ENCODE results near the gene TASP1. TPM values are rescaled to one million over a fixed set of nuclear protein-coding genes. Genes with fewer than 3 reads are reported as not detected.

The TASP1 gene
- polyA plus RNA-seq, 1 donor (not counting 4 experiments of a cell fraction or from before 2014, with no cell fraction given) = 17.4 TPM

DNA sequence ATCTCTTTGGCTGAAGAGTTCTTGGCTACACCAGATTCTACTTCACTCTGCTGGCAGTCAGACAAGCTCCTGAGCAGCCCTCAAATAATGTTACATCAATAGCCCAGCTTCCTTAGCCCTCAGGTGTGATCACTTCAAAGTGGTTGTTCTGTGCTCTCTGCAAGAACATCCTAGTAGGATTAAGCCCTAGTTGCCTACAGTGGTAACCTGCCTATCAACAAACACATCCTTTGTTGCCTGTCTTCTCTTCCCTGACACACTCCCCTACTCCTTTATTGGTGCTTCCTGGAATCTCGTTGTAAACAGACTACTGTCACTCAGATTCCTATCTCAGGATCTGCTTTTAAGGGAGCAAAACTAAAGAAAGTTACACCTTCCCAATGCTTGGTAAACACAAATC lies 45.1 kb upstream of the TASP1 start:
- Histone ChIP-seq H3K27ac (ENCODE audit: control insufficient read depth, insufficient read depth, low read length) (no peak overlapping the region), H3K36me3 (ENCODE audit: control insufficient read depth in 2 of 2, extremely low read depth in 1 of 2, insufficient read depth in 2 of 2, low read length in 2 of 2) (no peaks in the 10 kb centered on the region), H3K4me2 (ENCODE audit: control insufficient read depth, extremely low read depth, insufficient read depth, low read depth, low read length) (no peak overlapping the region), H3K9me3 (ENCODE audit: control insufficient read depth, low read depth, low read length) (no peaks in the 10 kb centered on the region), H3K9ac (ENCODE audit: control insufficient read depth, extremely low read depth, insufficient read depth, low read length) (no peak overlapping the region), H2AFZ (ENCODE audit: control insufficient read depth, low read length) (no peak overlapping the region), H3K9me1 (ENCODE audit: control insufficient read depth, extremely low read depth, insufficient read depth, low read length) (no peaks in the 10 kb centered on the region), H3K4me3 (ENCODE audit: control insufficient read depth in 2 of 3, extremely low read depth in 1 of 3, insufficient read depth in 2 of 3, low read depth in 1 of 3, low read length in 3 of 3) (no peak overlapping the region), H3K4me1 (ENCODE audit: control insufficient read depth, extremely low read depth, insufficient read depth, low read length) (no peaks in the 10 kb centered on the region), H3K27me3 (ENCODE audit: control insufficient read depth, extremely low read depth, insufficient read depth, low read length) (no peaks in the 10 kb centered on the region), H3K79me2 (ENCODE audit: control insufficient read depth, insufficient read depth, low read length) (no peaks in the 10 kb centered on the region), H4K20me1 (ENCODE audit: control insufficient read depth, extremely low read depth, insufficient read depth, low read length) (no peaks in the 10 kb centered on the region)
- dilution Hi-C loops (cut with MboI; ENCODE audit: extremely low pct_ligation_motif_present, low sequenced_read_pairs) = no loop called here
- no peak for FAIRE-seq
- TF ChIP-seq, protein P1, sequence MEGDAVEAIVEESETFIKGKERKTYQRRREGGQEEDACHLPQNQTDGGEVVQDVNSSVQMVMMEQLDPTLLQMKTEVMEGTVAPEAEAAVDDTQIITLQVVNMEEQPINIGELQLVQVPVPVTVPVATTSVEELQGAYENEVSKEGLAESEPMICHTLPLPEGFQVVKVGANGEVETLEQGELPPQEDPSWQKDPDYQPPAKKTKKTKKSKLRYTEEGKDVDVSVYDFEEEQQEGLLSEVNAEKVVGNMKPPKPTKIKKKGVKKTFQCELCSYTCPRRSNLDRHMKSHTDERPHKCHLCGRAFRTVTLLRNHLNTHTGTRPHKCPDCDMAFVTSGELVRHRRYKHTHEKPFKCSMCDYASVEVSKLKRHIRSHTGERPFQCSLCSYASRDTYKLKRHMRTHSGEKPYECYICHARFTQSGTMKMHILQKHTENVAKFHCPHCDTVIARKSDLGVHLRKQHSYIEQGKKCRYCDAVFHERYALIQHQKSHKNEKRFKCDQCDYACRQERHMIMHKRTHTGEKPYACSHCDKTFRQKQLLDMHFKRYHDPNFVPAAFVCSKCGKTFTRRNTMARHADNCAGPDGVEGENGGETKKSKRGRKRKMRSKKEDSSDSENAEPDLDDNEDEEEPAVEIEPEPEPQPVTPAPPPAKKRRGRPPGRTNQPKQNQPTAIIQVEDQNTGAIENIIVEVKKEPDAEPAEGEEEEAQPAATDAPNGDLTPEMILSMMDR (optimal IDR thresholded peaks at IDR 0.05 in 1 of 3, IDR thresholded peaks at IDR 0.05 in 1 of 3, conservative IDR thresholded peaks at IDR 0.05 in 1 of 3; ENCODE audit: extremely low read depth in 1 of 3, insufficient read depth in 2 of 3, low read length in 3 of 3) = no peak
- no peak for TF ChIP-seq EZH2 (IDR thresholded peaks at IDR 0.05; ENCODE audit: low read length)
- no peak for DNase-seq (ENCODE audit: low read depth, low spot score)

DNA sequence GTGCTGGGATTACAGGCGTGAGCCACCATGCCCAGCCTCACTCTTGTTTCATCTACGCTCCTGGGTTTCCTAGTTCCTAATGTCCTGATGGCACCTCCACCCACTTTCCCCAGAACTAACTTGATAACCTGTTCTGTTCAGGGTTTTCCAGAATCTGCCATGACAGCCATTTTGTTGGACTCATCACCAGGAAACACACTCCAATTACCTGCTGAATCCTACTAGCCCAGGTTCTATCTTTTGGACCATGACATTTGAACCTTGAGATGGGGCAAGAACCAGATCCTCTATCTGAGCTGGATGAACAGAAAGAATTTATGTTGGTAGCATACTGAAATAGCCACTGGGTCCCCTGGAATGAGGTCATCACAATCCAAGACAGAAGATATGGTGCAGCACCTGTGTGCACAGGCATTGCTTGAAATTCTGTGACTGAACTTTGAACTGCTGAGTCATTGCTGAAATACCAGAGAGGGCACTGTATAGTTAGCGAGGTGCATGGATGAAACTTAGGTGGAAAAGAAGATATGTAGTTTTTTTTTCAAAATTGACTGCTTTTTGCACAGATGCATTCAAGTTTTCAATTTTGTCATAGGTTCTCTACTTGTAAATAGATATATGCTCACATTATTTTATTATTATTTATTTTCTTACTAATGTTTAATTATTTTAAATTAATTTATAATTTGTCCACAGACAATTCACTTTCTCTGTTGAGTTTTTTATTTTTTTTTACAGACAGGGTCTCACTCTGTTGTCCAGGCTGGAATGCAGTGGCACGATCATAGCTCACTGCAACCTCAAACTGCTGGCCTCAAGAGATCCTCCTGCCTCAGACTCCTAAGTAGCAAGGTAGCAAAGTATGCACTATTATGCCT lies 42.8 kb upstream of the TASP1 start:
- FAIRE-seq = no peak
- DNase-seq (ENCODE audit: low read depth, low spot score) = no peak

More for the DNA sequence above, 42.8 kb upstream of the TASP1 start:
- Histone ChIP-seq H3K27me3 (ENCODE audit: control insufficient read depth, extremely low read depth, insufficient read depth, low read length) (no peaks in the 10 kb centered on the region), H3K9ac (ENCODE audit: control insufficient read depth, extremely low read depth, insufficient read depth, low read length) (no peak overlapping the region), H3K4me2 (ENCODE audit: control insufficient read depth, extremely low read depth, insufficient read depth, low read depth, low read length) (no peak overlapping the region), H3K9me1 (ENCODE audit: control insufficient read depth, extremely low read depth, insufficient read depth, low read length) (no peaks in the 10 kb centered on the region), H3K36me3 (ENCODE audit: control insufficient read depth in 2 of 2, extremely low read depth in 1 of 2, insufficient read depth in 2 of 2, low read length in 2 of 2) (no peaks in the 10 kb centered on the region), H3K4me3 (ENCODE audit: control insufficient read depth in 2 of 3, extremely low read depth in 1 of 3, insufficient read depth in 2 of 3, low read depth in 1 of 3, low read length in 3 of 3) (no peak overlapping the region), H2AFZ (ENCODE audit: control insufficient read depth, low read length) (no peak overlapping the region), H3K79me2 (ENCODE audit: control insufficient read depth, insufficient read depth, low read length) (no peaks in the 10 kb centered on the region), H3K27ac (ENCODE audit: control insufficient read depth, insufficient read depth, low read length) (no peak overlapping the region), H4K20me1 (ENCODE audit: control insufficient read depth, extremely low read depth, insufficient read depth, low read length) (no peaks in the 10 kb centered on the region), H3K4me1 (ENCODE audit: control insufficient read depth, extremely low read depth, insufficient read depth, low read length) (no peaks in the 10 kb centered on the region), H3K9me3 (ENCODE audit: control insufficient read depth, low read depth, low read length) (no peaks in the 10 kb centered on the region)
- dilution Hi-C loops (cut with MboI; ENCODE audit: extremely low pct_ligation_motif_present, low sequenced_read_pairs) = no loop called here
- no peak for TF ChIP-seq EZH2 (IDR thresholded peaks at IDR 0.05; ENCODE audit: low read length)
- TF ChIP-seq, protein P1 (optimal IDR thresholded peaks at IDR 0.05 in 1 of 3, IDR thresholded peaks at IDR 0.05 in 1 of 3, conservative IDR thresholded peaks at IDR 0.05 in 1 of 3; ENCODE audit: extremely low read depth in 1 of 3, insufficient read depth in 2 of 3, low read length in 3 of 3) = no peak
